ENCODE measurements around the gene CCDC57.

CCDC57 gene

GRCh38 chr17:82118815-82119380 is 93.7 kb downstream of the CCDC57 start:
- DNase-seq, result no peak

GRCh38 chr17:82118168-82118814 is 94.4 kb downstream of the CCDC57 start:
- DNase-seq, result no peak

- no peak for DNase-seq
Observed at GRCh38 chr17:82117139-82118090, 95.2 kb downstream of the CCDC57 start.

GRCh38 chr17:82116246-82116645 is 96.4 kb downstream of the CCDC57 start:
- DNase-seq, result no peak

GRCh38 chr17:82114872-82115271 is 97.8 kb downstream of the CCDC57 start:
- DNase-seq, result no peak

GRCh38 chr17:82114447-82114846 is 98.2 kb downstream of the CCDC57 start:
- DNase-seq, result no peak

- no peak for DNase-seq
Observed at GRCh38 chr17:82113941-82114340, 98.7 kb downstream of the CCDC57 start.

- DNase-seq, result no peak
Observed at GRCh38 chr17:82113422-82113821, 99.2 kb downstream of the CCDC57 start.

GRCh38 chr17:82112914-82113311 is 99.7 kb downstream of the CCDC57 start:
- DNase-seq, result no peak

GRCh38 chr17:82112181-82112913 is 100.3 kb downstream of the CCDC57 start:
- DNase-seq, result no peak

- no peak for DNase-seq
Observed at GRCh38 chr17:82110298-82110697, 102.3 kb downstream of the CCDC57 start.

GRCh38 chr17:82108961-82109475 is 103.6 kb downstream of the CCDC57 start:
- DNase-seq, result no peak

- no peak for DNase-seq
Observed at GRCh38 chr17:82108496-82108945, 104.1 kb downstream of the CCDC57 start.

GRCh38 chr17:82108038-82108437 is 104.6 kb downstream of the CCDC57 start:
- DNase-seq, result no peak

GRCh38 chr17:82107341-82107860 is 105.2 kb downstream of the CCDC57 start:
- DNase-seq, result no peak

GRCh38 chr17:82106688-82107305 is 105.8 kb downstream of the CCDC57 start:
- DNase-seq, result no peak

GRCh38 chr17:82105882-82106687 is 106.6 kb downstream of the CCDC57 start:
- peak; percentile 47 for DNase-seq

GRCh38 chr17:82105417-82105881 is 107.2 kb downstream of the CCDC57 start:
- no peak for DNase-seq

- no peak for DNase-seq
Observed at GRCh38 chr17:82104797-82105416, 107.7 kb downstream of the CCDC57 start.

All from DMS153 (cell line).